Neural crest cell (in vitro differentiated cells): ENCODE measurements around the gene CCDC33. TPM values are rescaled to one million over a fixed set of nuclear protein-coding genes. Genes with fewer than 3 reads are reported as not detected.
"Not testable (repeated sequence)": the region's sequence is repeated elsewhere in the genome, so short reads cannot be mapped to it uniquely, and the experiment has no call there.

Experiments
- DNase-seq: peaks from one replicate; pipeline ENCODE4 v3.0.0; 2021; ENCODE audit warnings: low read depth, mixed read lengths, low spot score
- H3K27ac Mint-ChIP-seq: one replicate; pipeline ENCODE4 v1.8.0; 2021; ENCODE audit warnings: mild to moderate bottlenecking, mixed read lengths; ENCODE audit not compliant: unreplicated experiment
- H3K27me3 Mint-ChIP-seq: 2 replicates; pipeline ENCODE4 v1.8.0; 2021; ENCODE audit warnings: low read depth, mild to moderate bottlenecking, mixed read lengths
- H3K36me3 Mint-ChIP-seq: 2 replicates; pipeline ENCODE4 v1.8.0; 2021; ENCODE audit warnings: low read depth, mild to moderate bottlenecking, mixed read lengths
- H3K4me1 Mint-ChIP-seq: 2 replicates; pipeline ENCODE4 v1.8.0; 2021; ENCODE audit warnings: mixed read lengths
- H3K4me3 Mint-ChIP-seq: one replicate; pipeline ENCODE4 v1.8.0; 2021; ENCODE audit warnings: mild to moderate bottlenecking, mixed read lengths
- H3K9me3 Mint-ChIP-seq: 2 replicates; pipeline ENCODE4 v1.8.0; 2021; ENCODE audit warnings: mixed read lengths
- total RNA-seq: library from RNA; stranded (reverse); gene quantifications from 2 replicates; pipeline ENCODE4 v1.2.1, GENCODE V29; 2021
- TF ChIP-seq, protein P1 (sequence below): fragments of 200-600 bp; sonication (generic); conservative IDR thresholded peaks from 2 replicates; pipeline ENCODE4 v1.5.0; 2021; ENCODE audit warnings: antibody characterized with exemption, mild to moderate bottlenecking

Gene CCDC33
- total RNA-seq, 1 donor from 2014 or later, result 15.1 TPM

DNA sequence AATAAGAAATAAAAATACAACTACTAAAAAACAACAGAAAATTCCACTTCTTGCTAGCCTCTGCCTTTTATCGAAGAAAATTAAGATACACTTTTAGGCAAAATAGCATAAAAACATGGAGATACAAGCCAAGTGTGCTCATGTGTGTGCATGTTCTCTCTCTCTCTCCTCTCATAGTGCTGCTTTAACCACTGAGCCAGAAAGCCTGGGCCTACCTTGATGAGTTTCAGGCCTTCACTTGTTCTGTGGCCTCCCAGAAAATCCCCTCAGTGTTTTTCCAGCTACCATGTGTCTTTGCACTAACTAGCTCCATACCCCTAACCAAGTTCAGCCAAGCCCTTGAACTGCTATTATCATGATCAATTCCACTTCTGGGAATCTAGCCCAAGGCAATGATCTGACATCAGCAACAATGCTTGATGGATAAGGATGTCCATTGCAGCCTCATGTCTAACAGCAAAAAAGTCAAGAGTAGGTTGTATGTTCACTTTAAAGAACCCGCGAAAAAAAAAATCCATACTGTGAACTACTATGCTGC, 113.2 kb downstream of the CCDC33 start:
- no peak overlapping the region for H3K27ac Mint-ChIP-seq

DNA sequence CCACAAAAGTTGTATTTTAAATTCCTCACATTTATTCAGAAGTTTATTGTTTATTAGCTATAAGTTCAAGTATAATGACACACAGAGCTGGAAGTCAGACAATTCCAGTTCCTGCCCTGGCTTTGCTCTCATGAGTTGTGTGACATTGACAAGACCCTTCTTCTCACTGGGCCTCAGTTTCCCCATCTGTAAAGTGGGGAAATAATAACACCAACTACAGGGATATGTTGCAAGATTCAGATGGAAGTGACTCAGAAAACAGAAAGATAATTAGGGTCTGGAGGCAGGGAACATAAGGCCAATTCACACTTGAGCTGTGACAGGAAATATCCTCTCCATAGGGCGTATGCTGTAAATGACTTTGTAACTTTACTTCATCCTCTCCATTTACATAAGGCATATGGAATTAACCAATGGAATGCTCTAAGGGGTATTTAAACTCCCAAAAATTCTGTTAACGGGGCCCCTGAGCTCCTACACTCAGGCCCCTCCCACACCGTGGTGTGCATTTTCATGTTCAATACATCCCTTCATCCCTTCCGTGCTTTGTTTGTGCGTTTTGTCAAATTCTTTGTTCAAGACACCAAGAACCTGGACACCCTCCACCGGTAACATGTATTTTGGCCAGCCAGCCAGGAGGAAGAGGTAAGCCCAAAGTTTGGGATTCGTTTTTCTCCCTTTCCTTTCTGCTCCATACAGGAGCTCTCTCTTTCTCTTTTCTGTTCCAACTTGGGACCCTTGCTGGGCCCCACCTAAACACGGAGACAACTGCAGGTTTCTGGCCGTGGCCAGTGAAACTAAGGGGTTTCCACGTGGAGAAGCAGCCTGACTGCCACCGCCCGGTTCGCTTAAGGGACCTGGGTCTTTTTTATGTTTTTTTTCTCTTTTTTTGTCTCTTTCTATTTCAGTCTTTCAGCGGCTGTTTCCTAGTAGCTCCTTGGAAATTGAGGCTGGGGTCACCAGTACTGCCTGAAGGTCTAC, 114.5 kb downstream of the CCDC33 start:
- TF ChIP-seq, protein P1, sequence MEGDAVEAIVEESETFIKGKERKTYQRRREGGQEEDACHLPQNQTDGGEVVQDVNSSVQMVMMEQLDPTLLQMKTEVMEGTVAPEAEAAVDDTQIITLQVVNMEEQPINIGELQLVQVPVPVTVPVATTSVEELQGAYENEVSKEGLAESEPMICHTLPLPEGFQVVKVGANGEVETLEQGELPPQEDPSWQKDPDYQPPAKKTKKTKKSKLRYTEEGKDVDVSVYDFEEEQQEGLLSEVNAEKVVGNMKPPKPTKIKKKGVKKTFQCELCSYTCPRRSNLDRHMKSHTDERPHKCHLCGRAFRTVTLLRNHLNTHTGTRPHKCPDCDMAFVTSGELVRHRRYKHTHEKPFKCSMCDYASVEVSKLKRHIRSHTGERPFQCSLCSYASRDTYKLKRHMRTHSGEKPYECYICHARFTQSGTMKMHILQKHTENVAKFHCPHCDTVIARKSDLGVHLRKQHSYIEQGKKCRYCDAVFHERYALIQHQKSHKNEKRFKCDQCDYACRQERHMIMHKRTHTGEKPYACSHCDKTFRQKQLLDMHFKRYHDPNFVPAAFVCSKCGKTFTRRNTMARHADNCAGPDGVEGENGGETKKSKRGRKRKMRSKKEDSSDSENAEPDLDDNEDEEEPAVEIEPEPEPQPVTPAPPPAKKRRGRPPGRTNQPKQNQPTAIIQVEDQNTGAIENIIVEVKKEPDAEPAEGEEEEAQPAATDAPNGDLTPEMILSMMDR, result no peak
- no peak for DNase-seq
- Mint-ChIP-seq H3K36me3 (peaks cover 3% of the 10 kb centered on the region), H3K4me1 (peaks cover 18% of the 10 kb centered on the region), H3K9me3 (peaks cover 8% of the 10 kb centered on the region), H3K4me3 (no peak overlapping the region), H3K27me3 (peaks cover 11% of the 10 kb centered on the region), H3K27ac (no peak overlapping the region)

More for the DNA sequence above, 113.2 kb downstream of the CCDC33 start:
- no peaks in the 10 kb centered on the region for H3K36me3 Mint-ChIP-seq
- H3K27me3 Mint-ChIP-seq, result peaks cover 2% of the 10 kb centered on the region
- no peak for DNase-seq
- no peak overlapping the region for H3K4me3 Mint-ChIP-seq
- TF ChIP-seq, protein P1, result no peak
- H3K4me1 Mint-ChIP-seq, result peaks cover 29% of the 10 kb centered on the region
- peaks cover under 1% of the 10 kb centered on the region for H3K9me3 Mint-ChIP-seq

DNA sequence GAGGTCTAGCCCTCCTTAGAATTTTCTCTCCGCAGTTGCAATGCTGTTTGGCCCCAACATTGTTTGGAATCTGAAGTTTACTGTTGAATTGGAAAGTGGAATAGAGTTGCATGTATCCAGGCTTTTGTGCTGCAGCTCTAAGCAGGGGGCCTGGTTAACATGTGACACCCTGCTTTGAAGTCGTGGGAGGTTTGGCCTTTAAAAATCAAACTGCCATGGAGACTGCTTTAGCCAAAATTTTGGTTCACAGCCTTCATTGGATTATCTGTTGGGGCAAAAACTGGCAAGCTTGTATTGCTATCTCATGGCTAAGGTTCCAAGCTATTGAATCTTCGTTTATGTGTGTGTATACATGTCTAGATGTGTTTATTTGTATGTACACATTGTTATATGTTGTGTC, 115.5 kb downstream of the CCDC33 start:
- Mint-ChIP-seq H3K27me3 (peaks cover 13% of the 10 kb centered on the region), H3K27ac (no peak overlapping the region), H3K4me3 (no peak overlapping the region), H3K36me3 (peaks cover 3% of the 10 kb centered on the region), H3K9me3 (peaks cover 8% of the 10 kb centered on the region), H3K4me1 (peaks cover 14% of the 10 kb centered on the region)
- TF ChIP-seq, protein P1, result no peak
- DNase-seq, result no peak

DNA sequence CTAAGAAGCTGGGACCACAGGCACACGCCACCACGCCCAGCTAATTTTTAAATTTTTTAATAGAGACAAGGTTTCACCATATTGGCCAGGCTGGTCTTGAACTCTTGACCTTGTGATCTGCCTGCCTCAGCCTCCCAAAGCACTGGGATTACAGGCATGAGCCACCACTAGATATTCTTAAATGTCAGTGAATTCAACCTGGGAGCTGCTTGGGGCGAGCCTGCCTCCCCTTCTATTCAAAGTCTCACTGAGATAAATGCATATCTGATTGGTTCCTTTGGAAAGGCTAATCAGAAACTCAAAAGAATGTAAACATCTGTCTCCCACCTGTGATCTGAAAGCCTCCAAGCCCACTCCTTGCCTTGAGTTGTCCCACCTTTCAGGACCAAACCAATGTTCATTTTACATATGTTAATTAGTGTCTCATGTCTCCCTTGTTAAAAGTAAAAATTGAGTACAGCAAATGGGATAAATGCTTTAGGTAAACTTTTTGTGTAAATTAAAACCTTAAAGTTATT, 116.3 kb downstream of the CCDC33 start:
- TF ChIP-seq, protein P1, result no peak
- H3K4me1 Mint-ChIP-seq, result peaks cover 14% of the 10 kb centered on the region
- peaks cover 13% of the 10 kb centered on the region for H3K27me3 Mint-ChIP-seq
- peaks cover 8% of the 10 kb centered on the region for H3K9me3 Mint-ChIP-seq
- no peak overlapping the region for H3K4me3 Mint-ChIP-seq
- no peak for DNase-seq
- peaks cover 3% of the 10 kb centered on the region for H3K36me3 Mint-ChIP-seq
- H3K27ac Mint-ChIP-seq, result no peak overlapping the region

DNA sequence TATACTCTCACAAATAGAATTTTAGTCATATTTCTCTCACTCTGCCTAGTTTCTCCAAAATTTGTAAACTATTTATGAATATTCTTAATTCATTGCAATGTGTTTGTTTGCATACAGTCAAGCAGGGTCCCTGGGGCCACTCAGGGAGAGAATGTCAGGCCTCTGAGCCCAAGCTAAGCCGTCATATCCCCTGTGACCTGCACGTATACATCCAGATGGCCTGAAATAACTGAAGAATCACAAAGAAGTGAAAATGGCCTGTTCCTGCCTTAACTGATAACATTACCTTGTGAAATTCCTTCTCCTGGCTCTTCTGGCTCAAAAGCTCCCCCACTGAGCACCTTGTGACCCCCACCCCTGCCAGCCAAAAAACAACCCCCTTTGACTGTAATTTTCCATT, 117.9 kb downstream of the CCDC33 start:
- H3K4me3 Mint-ChIP-seq, H3K36me3 Mint-ChIP-seq, H3K9me3 Mint-ChIP-seq, H3K27ac Mint-ChIP-seq, DNase-seq: not testable (repeated sequence)
- Mint-ChIP-seq H3K4me1 (peaks cover 14% of the 10 kb centered on the region), H3K27me3 (peaks cover 13% of the 10 kb centered on the region)

DNA sequence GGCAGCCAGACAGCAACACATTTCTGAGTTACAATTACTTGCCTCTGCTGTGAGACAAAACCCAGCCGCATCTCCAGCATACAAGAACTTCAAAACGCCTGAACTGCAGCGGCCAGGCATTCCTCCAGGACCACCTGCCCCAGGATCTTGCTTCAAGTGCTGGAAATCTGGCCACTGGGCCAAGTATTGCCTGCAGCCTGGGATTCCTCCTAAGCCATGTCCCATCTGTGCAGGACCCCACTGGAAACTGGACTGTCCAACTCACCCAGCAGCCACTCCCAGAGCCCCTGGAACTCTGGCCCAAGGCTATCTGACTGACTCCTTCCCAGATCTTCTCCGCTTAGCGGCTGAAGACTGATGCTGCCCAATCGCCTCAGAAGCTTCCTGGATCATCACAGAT, 119.9 kb downstream of the CCDC33 start:
- H3K4me3 Mint-ChIP-seq, H3K36me3 Mint-ChIP-seq, DNase-seq, H3K4me1 Mint-ChIP-seq, H3K9me3 Mint-ChIP-seq, H3K27ac Mint-ChIP-seq: not testable (repeated sequence)
- peaks cover 13% of the 10 kb centered on the region for H3K27me3 Mint-ChIP-seq

DNA sequence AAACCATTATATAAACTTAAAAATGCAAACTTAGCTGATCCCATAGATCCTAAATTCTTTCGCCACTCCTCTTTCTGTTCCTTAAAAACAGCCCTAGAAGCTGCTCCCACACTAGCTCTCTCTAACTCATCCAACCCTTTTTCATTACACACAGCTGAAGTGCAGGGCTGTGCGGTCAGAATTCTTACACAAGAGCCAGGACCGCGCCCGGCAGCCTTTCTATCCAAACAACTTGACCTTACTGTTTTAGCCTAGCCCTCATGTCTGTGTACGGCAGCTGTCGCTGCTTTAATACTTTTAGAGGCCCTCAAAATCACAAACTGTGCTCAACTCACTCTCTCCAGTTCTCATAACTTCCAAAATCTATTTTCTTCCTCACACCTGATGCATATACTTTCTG, 121.4 kb downstream of the CCDC33 start:
- peaks cover 20% of the 10 kb centered on the region for H3K27me3 Mint-ChIP-seq
- not testable (repeated sequence) for H3K27ac Mint-ChIP-seq, H3K36me3 Mint-ChIP-seq, H3K4me1 Mint-ChIP-seq, DNase-seq, H3K9me3 Mint-ChIP-seq, H3K4me3 Mint-ChIP-seq

DNA sequence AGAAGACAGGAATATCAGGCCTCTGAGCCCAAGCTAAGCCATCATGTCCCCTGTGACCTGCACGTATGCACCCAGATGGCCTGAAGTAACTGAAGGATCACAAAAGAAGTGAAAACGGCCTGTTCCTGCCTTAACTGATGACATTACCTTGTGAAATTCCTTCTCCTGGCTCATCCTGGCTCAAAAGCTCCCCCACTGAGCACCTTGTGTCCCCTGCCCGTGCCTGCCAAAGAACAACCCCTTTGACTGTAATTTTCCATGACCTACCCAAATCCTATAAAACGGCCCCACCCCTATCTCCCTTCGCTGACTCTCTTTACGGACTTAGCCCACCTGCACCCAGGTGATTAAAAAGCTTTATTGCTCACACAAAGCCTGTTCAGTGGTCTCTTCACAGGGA, 123.2 kb downstream of the CCDC33 start:
- not testable (repeated sequence) for H3K4me1 Mint-ChIP-seq, H3K27ac Mint-ChIP-seq, H3K4me3 Mint-ChIP-seq, H3K9me3 Mint-ChIP-seq, DNase-seq, H3K36me3 Mint-ChIP-seq
- H3K27me3 Mint-ChIP-seq, result peaks cover 27% of the 10 kb centered on the region

DNA sequence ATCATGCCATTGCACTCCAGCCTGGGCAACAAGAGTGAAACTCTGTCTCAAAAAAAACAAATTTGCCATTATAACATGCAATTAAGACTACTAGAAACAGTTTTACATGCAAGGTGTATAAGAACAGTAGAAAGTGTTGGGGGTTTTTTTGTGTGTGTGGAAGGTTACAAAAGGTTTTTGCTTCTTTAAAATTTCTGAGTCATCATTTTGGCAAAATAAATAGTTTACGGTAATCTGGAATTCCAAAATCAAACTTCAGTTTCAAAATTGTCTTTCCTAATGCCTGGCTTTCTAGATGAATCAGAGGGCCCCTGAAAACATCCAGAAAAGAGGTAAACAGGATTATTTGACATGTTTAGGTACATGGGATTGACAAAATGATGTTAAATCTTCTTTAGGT, 124.7 kb downstream of the CCDC33 start:
- not testable (repeated sequence) for H3K36me3 Mint-ChIP-seq, H3K4me1 Mint-ChIP-seq, H3K4me3 Mint-ChIP-seq, H3K27ac Mint-ChIP-seq, H3K9me3 Mint-ChIP-seq, DNase-seq
- peaks cover 29% of the 10 kb centered on the region for H3K27me3 Mint-ChIP-seq
